ENCODE data around the gene WNT7B. TPM values are rescaled to one million over a fixed set of nuclear protein-coding genes. Genes with fewer than 3 reads are reported as not detected.

The WNT7B gene
- total and polyA plus RNA-seq, 8 donors, result 0.06 to 2.0 TPM; not detected in 6

DNA sequence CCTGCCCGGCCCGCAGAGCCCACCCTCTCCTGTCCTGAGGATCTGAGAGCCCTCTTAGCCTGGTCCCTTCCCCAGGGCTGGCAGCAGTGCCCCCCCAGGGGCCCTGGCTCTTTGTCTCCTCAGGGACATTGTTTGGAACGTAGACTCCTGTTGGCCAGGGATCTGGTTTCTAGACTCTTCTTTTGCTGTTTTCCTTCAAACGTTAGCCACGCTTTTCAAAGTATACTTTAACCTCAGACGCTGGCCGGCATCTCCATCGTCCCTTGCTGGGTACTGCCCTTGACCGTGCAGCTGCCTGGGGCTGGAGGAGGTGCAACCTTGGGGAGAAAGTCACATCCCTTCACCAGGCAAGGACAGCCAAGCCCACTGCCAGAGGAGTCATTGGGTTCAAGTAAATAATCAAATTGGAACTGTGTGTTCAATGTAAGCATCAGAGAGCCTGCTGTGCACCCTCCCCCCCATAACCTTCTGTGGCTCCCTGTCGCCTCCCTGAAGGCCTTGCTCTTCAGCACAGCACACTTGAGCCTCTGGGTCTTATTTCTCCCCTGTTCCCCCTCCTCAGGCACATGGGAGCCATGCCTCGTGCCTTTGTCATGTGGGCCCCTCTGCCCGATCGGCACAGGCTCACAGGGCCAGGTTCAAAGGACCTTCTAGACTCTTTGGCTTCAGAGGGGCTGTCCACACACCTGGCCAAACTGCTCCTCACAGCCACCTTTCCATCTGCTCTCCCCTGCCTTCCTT, 21.8 kb upstream of the WNT7B start:
- 68 to 80% (median 75%) methylated on average over 13 of the region's 13 CpGs for WGBS, 5 donors
- Histone ChIP-seq H3K27me3 (no peaks in the 10 kb centered on the region), H3K9me3 (no peaks in the 10 kb centered on the region), H3K27ac (peak overlapping the region; percentile 2 to 85 (median 78)), H3K36me3 (no peaks in the 10 kb centered on the region), H3K4me3 (no peak overlapping the region), H3K4me1 (peaks cover 30 to 77% (median 63%) of the 10 kb centered on the region in 4 donors)
- no peak for DNase-seq
- intact Hi-C loops (cut with DNase I; ENCODE audit: low total_unique reads), result loop anchor here (5.0 kb wide), 1 partner anchor 318 kb away; no protein-coding TSS in a partner anchor
- TF ChIP-seq POLR2AphosphoS5 (IDR thresholded peaks at IDR 0.05) (no peak), POLR2A (IDR thresholded peaks at IDR 0.05) (no peak), EP300 (IDR thresholded peaks at IDR 0.05) (no peak)
- TF ChIP-seq, protein P1, sequence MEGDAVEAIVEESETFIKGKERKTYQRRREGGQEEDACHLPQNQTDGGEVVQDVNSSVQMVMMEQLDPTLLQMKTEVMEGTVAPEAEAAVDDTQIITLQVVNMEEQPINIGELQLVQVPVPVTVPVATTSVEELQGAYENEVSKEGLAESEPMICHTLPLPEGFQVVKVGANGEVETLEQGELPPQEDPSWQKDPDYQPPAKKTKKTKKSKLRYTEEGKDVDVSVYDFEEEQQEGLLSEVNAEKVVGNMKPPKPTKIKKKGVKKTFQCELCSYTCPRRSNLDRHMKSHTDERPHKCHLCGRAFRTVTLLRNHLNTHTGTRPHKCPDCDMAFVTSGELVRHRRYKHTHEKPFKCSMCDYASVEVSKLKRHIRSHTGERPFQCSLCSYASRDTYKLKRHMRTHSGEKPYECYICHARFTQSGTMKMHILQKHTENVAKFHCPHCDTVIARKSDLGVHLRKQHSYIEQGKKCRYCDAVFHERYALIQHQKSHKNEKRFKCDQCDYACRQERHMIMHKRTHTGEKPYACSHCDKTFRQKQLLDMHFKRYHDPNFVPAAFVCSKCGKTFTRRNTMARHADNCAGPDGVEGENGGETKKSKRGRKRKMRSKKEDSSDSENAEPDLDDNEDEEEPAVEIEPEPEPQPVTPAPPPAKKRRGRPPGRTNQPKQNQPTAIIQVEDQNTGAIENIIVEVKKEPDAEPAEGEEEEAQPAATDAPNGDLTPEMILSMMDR (IDR thresholded peaks at IDR 0.05), result no peak

DNA sequence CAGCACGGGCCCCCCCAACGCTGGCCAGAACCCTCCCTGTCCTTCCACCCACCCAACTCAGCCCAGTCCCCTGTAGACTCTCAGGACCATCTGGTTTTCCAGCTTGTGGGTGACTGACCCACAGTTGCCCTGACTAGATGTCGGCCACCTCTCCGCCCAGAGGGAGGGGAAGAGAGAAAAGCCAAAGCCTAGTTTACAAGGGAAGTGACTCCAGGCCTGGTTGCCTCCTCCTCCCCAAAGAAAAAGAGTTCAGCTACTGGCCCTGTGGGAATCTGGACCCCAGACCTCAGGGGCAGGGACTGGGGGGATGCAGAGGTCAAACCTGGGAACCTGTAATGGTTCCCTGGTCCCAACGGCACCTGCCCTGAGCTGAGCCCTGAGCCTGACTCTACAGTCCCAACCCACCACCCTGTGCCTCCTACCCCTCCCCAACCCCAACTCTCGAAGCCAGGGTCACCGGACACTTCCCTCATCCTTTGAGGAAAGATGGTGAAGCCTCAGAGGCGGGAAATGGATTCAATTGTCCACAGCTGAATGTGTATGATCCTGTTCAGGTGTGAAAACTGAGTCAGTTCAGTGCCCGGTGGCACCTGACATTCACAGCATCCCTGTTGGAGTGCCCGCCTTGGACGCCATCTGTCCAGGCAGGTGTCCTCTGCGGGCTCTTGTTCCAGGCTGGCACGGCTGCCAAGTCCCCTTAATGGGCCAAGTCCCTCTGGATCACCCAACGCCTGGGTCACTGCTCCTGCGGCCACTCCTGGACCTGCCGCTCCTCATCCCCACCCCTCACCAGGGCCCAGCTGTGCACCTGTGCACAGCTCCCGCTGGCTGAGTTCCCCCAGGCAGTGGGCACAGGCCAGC, 21.0 kb upstream of the WNT7B start:
- no peaks in the 10 kb centered on the region for H3K36me3 ChIP-seq
- TF ChIP-seq POLR2AphosphoS5 (IDR thresholded peaks at IDR 0.05) (no peak), POLR2A (IDR thresholded peaks at IDR 0.05) (no peak), EP300 (IDR thresholded peaks at IDR 0.05) (no peak)
- TF ChIP-seq, protein P1 (IDR thresholded peaks at IDR 0.05), result no peak
- no peak overlapping the region for H3K4me3 ChIP-seq
- DNase-seq, result no peak
- intact Hi-C loops (cut with DNase I; ENCODE audit: low total_unique reads), result loop anchor here (5.0 kb wide), 1 partner anchor 319 kb away; no protein-coding TSS in a partner anchor
- H3K4me1 ChIP-seq, result peaks cover 30 to 74% (median 60%) of the 10 kb centered on the region in 4 donors
- WGBS, 5 donors, result 51 to 75% (median 62%) methylated on average over 8 to 17 of the region's 17 CpGs
- H3K9me3 ChIP-seq, result no peaks in the 10 kb centered on the region
- no peaks in the 10 kb centered on the region for H3K27me3 ChIP-seq
- peak overlapping the region; percentile 34 to 85 (median 78) for H3K27ac ChIP-seq

DNA sequence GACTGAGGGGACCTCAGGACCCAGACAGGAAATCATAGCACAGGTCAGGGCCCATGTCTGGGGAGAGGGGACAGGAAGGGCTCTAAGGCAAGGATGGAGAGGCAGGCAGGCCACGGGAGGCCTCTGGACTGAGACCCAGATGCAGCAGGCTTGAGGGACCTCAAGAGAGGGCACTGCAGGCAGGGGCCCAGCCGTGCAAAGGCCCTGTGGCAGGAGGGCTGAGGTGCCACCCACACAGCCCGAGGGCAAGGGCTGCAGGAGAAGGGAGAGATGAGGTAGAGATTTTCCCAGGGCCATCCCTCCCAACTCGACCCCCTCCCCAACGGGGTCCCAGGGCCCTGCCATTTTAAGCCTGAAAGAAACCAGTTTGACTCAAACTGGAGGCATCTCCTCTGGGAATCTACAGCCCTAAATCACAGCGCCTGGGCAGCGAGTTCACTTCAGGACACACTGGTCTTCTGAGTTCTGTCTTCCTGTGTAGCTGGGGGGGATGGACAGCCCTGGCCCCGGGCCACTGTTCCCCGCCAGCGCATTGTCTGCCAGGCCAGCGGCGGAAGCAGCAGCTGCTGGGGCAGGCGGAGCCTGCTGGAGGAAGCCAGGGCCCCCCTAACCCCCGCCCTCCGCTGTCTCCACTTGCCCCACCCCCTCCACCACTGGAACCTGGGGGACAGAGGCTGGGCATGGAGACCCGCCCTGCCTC, 20.3 kb upstream of the WNT7B start:
- intact Hi-C loops (cut with DNase I; ENCODE audit: low total_unique reads), result loop anchor here (5.0 kb wide), 1 partner anchor 320 kb away; no protein-coding TSS in a partner anchor
- H3K27ac ChIP-seq, result peak overlapping the region; percentile 34 to 85 (median 78)
- no peaks in the 10 kb centered on the region for H3K27me3 ChIP-seq
- TF ChIP-seq POLR2AphosphoS5 (IDR thresholded peaks at IDR 0.05), result peak; percentile 13 to 73 (median 43)
- no peak for TF ChIP-seq POLR2A (IDR thresholded peaks at IDR 0.05)
- H3K9me3 ChIP-seq, result no peaks in the 10 kb centered on the region
- 11 to 20% (median 17%) methylated on average over 5 to 16 of the region's 16 CpGs for WGBS, 5 donors
- H3K4me1 ChIP-seq, result peaks cover 30 to 71% (median 54%) of the 10 kb centered on the region in 4 donors
- no peaks in the 10 kb centered on the region for H3K36me3 ChIP-seq
- DNase-seq, result peak; percentile 63 to 95
- no peak overlapping the region for H3K4me3 ChIP-seq

DNA sequence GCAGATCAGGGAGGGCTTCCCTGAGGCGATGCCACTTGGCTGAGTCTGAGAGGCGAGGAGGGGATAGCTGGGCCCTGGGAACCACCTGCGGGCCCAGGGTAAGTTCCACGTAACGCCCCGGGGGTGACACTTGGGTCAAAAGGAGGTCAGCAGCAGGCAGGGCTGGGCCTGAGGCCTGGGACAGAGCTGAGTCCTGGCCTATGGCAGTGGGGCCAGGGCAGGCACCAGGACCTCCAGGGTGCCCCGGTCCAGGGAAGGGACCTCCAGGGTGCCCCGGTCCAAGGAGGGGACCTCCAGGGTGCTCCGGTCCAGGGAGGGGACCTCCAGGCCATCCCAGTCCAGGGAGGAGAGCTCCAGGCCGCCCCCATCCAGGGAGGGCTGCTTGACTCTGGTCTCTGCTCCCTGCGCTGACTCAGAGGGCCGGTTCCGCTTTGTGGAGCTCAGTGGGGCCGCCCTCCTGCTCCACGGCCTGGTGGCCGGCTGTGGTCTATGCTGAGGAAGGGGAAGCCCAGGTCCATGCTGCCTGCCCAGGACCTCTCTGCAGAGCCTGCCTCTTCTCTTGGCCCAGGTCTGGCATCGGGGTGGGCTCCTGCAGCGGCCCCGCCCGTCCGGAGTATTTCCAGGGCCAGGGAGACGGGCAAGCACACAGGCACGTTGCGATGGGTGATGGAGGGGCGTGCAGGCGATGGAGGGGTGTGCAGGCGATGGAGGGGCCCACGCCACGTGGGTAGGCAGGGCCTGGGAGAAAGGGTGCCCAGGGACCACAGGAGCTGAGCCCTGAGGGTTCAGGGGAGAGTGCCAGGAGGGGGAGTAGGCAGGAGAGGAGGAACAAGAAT, 19.5 kb upstream of the WNT7B start:
- no peak for DNase-seq
- WGBS, 5 donors, result 68 to 81% (median 73%) methylated on average over 19 to 29 of the region's 29 CpGs
- no peak overlapping the region for H3K4me3 ChIP-seq
- TF ChIP-seq, protein P1 (IDR thresholded peaks at IDR 0.05), result no peak
- no peak for TF ChIP-seq EP300 (IDR thresholded peaks at IDR 0.05)
- TF ChIP-seq POLR2A (IDR thresholded peaks at IDR 0.05), result no peak
- no peak for TF ChIP-seq POLR2AphosphoS5 (IDR thresholded peaks at IDR 0.05)
- peaks cover 30 to 64% (median 51%) of the 10 kb centered on the region in 4 donors for H3K4me1 ChIP-seq
- H3K27ac ChIP-seq, result peak overlapping the region; percentile 22 to 85 (median 78)
- no peaks in the 10 kb centered on the region for H3K9me3 ChIP-seq
- no peaks in the 10 kb centered on the region for H3K27me3 ChIP-seq
- intact Hi-C loops (cut with DNase I; ENCODE audit: low total_unique reads), result loop anchor here (5.0 kb wide), 1 partner anchor 321 kb away; no protein-coding TSS in a partner anchor
- no peaks in the 10 kb centered on the region for H3K36me3 ChIP-seq

Measured in stomach (tissue), 9 donors.